H7 (cell line): ENCODE measurements around the gene DTD2. TPM values are rescaled to one million over a fixed set of nuclear protein-coding genes. Genes with fewer than 3 reads are reported as not detected.
A peak's percentile ranks its signal among the peaks of the same experiment; 100 is the strongest.

ENCODE experiments used
- DNase-seq: peaks from one replicate; pipeline ENCODE4 v3.0.0; 2012
- H3K27me3 ChIP-seq: 2 replicates; pipeline ENCODE4 v1.6.0; 2011; ENCODE audit warnings: mild to moderate bottlenecking, low read length; ENCODE audit not compliant: control insufficient read depth, insufficient read depth
- H3K36me3 ChIP-seq: replicated peaks from 2 replicates; pipeline ENCODE4 v1.5.1; 2011; ENCODE audit warnings: low read length; ENCODE audit not compliant: control insufficient read depth, insufficient read depth
- H3K4me3 ChIP-seq: 2 replicates; pipeline ENCODE4 v1.5.1; 2011; ENCODE audit warnings: low read depth, mild to moderate bottlenecking, control low read depth, low read length, moderate library complexity; ENCODE audit not compliant: insufficient read depth
- total RNA-seq: library from RNA; depleted of rRNA; stranded (reverse); fragments of >200 nt; shearing (Covaris generic); gene quantifications from 2 replicates; pipeline ENCODE4 v1.2.3, GENCODE V29; 2014

DTD2 gene
- total RNA-seq, 1 experiment from 2014 or later: 26.8 TPM

DNA sequence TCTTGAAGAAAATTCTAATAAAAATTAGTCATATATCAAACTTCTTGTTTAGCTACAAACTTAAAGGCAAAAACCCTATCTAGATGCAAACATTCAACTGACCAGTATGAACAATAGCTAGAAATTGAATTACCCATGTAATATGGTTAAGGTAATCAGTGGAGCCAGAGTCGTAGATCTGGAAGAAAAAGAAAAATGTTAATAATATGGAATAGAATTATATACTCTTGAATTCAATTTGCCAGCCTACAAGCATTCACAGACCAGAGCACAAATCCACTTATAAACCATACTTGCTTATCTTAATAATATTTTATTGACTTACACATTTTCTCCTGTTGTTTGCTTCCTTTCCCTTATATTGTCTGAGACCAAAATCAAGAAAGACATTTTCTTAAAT is 29.3 kb downstream of the DTD2 start:
- H3K4me3 ChIP-seq: no peak overlapping the region
- no peaks in the 10 kb centered on the region for H3K27me3 ChIP-seq
- no peak for DNase-seq
- no peaks in the 10 kb centered on the region for H3K36me3 ChIP-seq

DNA sequence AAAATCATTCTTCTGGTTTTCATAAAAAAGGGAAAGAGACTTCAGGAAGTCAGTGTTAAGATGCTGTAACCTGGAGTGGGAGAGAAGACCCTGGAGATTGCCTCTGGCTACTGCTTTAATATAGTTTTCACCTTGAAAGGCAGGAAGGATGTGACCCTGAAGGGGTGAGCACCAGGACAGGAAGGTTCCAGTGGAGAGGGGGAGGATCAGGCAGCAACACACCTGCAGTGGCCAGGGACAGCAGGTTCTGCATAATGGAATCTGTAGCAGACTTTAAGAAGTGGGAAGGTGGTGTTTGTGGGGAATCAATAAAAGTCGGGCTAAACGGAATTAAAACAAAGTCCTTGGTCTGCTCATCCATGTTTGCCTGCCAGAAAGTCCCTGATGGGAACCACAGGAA is 30.6 kb downstream of the DTD2 start:
- Histone ChIP-seq H3K36me3 (no peaks in the 10 kb centered on the region), H3K4me3 (no peak overlapping the region), H3K27me3 (no peaks in the 10 kb centered on the region)
- DNase-seq: peak; percentile 22

GRCh38 chr14:31425905-31426304 is 31.4 kb downstream of the DTD2 start:
- H3K36me3 ChIP-seq: no peaks in the 10 kb centered on the region
- no peaks in the 10 kb centered on the region for H3K27me3 ChIP-seq
- H3K4me3 ChIP-seq: no peak overlapping the region
- DNase-seq: no peak

- Histone ChIP-seq H3K4me3 (no peak overlapping the region), H3K27me3 (no peaks in the 10 kb centered on the region), H3K36me3 (no peaks in the 10 kb centered on the region)
- DNase-seq: no peak
Measured at GRCh38 chr14:31421200-31421599, 36.1 kb downstream of the DTD2 start.

DNA sequence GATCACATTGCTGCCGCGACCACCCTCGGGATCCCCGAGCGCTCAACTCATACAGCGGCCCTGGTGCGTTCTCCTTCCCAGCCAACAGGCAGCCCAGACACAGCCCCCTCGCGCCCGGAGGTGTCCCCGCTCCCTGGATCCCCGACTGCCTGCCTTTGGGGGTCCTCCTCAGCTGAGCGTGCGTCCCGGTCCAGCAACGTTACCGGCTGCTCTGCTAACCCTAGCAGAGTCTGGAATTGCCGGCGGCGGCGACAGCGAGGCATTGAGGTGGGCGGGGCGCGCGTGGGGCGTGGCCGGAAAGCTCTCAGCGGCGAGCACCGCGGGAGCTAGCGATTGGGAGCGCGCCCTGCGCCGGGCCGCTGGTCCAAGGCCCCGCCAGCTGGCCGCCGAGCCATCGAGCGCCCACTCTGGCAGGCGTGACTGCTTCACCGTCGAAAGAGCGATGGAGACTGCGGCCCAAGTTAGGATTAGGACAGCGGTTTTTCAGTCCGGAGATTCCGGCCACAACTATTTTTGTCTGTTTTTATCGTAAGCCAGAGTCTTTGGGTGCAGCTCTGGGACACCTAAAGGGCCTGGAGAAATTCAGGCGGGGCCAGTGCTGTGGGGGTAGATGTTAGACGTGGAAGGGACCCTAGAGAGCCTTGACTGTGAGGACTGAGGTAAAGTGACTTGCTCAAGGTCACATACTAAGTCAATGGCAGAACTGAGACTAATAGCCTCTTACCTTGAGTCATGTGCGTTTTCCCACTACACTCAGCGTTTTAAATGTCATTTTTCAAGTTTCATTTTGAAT is 36.8 kb downstream of the DTD2 start, which contains the start of gene HEATR5A:
HEATR5A (minus strand) TSS at position 232 of the 793 bp plus-strand sequence. CDS start 17,575 bp downstream, outside the sequence.
- peak within 1 kb of the TSS; percentile 94 for H3K4me3 ChIP-seq
- H3K27me3 ChIP-seq: no peaks in the 10 kb centered on the region
- no peaks in the 10 kb centered on the region for H3K36me3 ChIP-seq
- DNase-seq: peak; percentile 93

DNA sequence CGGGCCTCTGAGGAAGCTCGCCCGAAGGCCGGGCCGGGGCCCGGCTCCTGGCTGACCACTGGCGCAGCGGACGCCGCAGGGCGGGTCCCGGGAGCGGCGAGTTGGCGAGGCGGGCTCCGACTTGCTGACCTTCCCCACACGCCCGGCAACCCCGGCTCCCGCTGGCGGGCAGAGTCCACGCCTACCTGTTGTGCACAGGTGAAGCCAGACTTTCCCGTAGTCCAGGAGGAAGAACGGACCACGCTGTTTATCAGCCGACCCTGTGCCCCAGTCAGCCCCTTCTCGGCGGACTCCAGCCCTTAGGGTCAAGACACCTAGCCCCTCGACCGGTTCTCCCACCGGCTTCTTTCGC is 37.4 kb downstream of the DTD2 start:
- H3K36me3 ChIP-seq: no peaks in the 10 kb centered on the region
- DNase-seq: peak; percentile 84
- H3K27me3 ChIP-seq: no peaks in the 10 kb centered on the region
- H3K4me3 ChIP-seq: peak overlapping the region; percentile 94

DNA sequence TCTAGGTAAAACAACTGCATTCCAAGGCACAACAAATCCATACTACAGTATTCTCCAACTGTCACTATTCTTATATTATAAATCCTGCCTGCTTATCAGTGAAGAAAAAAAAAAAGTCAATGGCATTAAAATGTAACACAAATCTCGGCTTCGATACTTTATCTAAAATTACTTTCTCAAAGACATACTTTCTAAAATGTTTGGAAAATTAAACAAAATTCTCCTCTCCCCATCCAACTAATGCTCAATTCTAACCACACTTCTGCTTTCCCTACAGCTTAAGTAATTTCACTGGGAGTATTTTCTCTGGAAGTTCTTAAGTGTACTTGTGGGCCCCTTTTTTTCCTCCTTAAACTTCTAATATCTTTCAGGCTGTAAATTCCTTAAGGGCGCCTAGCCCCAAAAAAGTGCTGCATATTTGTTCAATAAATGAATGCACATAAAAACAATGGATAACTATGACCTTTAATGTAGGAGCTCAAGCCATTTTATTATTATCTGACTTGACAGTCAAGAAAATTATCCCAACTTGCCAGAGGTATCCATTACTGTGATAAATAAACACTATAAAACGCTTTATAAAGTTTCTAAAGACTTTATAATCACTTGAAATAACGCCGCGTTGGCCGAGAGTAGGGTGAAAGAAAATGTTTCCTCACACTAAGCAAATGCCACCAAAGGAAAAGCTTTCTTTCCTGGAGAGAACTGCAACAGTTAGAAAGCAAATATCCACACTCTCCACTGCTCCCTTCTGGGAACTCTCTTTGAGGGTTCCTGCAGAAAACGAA is 37.9 kb downstream of the DTD2 start:
- DNase-seq: no peak
- Histone ChIP-seq H3K27me3 (no peaks in the 10 kb centered on the region), H3K36me3 (no peaks in the 10 kb centered on the region), H3K4me3 (peak overlapping the region; percentile 94)

GRCh38 chr14:31418440-31418839 is 38.9 kb downstream of the DTD2 start:
- H3K4me3 ChIP-seq: no peak overlapping the region
- DNase-seq: no peak
- H3K36me3 ChIP-seq: no peaks in the 10 kb centered on the region
- no peaks in the 10 kb centered on the region for H3K27me3 ChIP-seq

DNA sequence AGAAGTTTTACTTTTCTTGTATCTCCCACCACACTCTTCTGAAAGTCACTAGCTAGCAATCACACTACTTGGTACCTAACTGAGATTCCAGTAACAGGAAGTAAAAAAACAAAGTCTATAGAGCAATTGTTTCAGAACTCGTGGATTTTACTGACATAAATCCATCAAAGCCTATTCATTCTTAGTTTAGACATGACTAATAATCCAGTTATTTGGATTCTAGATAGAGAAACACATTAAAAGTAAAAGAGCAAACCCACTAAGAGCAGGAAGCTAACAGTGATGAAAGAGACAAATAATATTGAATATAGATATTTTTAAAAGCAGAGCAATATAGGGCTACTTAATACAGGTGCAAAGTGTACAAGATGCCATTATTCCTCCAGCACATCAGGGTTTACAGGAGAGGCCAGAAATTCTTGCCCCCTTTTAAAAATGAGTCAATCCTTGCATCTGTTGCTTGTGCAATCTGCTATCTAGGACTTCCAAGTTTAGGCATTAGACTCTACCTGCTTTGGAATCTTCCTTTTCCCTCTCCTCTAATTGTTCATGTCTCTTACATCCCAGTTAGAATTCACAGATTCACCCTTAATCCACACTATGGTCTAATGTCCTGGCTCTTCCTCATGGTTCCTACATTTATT is 43.0 kb downstream of the DTD2 start:
- Histone ChIP-seq H3K4me3 (no peak overlapping the region), H3K27me3 (no peaks in the 10 kb centered on the region), H3K36me3 (no peaks in the 10 kb centered on the region)
- DNase-seq: no peak

DNA sequence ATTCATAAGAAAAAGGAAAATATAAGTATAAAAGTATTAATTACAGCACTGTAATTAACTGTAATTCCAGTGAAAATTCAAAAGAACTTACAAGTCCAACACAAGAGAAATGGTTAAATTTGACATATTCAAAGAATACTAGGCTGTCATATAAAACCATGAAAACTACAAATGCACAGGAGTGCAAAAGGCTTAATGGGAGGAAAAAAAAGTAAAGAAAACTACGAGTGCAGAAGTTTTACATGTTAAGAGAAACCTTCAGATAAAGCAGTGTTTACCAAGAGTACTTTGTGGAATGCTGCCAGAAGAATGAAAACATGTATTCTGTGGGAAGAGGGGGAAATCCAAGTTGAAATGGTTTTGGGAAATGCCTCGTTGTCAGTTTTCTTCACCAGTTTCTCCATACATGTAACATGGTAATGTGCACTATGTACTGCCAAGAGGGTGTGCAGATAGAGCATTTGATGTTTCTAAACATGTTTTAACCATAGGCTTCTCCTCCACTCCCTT is 46.0 kb downstream of the DTD2 start:
- H3K27me3 ChIP-seq: no peaks in the 10 kb centered on the region
- no peak overlapping the region for H3K4me3 ChIP-seq
- H3K36me3 ChIP-seq: no peaks in the 10 kb centered on the region
- no peak for DNase-seq

GRCh38 chr14:31410048-31410650 is 47.2 kb downstream of the DTD2 start:
- DNase-seq: no peak
- no peak overlapping the region for H3K4me3 ChIP-seq
- no peaks in the 10 kb centered on the region for H3K27me3 ChIP-seq
- H3K36me3 ChIP-seq: no peaks in the 10 kb centered on the region

DNA sequence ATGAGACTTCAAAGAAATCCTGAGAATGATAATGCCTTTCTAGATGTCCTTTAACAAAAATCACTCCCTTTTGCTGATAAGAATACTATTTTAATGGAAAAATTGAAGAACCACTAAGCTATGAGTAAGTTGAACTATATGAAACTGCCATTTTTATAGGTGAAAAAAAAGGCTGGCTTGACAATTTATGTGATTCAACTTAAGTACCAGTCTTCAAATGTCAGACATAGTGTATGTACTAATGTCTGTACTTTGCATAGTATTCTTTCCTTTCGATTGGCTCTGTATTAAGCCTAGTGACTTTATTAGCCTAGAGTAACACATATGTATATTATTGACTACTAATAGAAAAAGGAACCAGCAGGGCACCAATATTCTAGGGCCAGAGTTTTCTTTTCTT is 48.9 kb downstream of the DTD2 start:
- no peaks in the 10 kb centered on the region for H3K36me3 ChIP-seq
- H3K27me3 ChIP-seq: no peaks in the 10 kb centered on the region
- H3K4me3 ChIP-seq: no peak overlapping the region
- no peak for DNase-seq

GRCh38 chr14:31405599-31406232 is 51.6 kb downstream of the DTD2 start:
- Histone ChIP-seq H3K36me3 (no peaks in the 10 kb centered on the region), H3K4me3 (no peak overlapping the region), H3K27me3 (no peaks in the 10 kb centered on the region)
- no peak for DNase-seq

DNA sequence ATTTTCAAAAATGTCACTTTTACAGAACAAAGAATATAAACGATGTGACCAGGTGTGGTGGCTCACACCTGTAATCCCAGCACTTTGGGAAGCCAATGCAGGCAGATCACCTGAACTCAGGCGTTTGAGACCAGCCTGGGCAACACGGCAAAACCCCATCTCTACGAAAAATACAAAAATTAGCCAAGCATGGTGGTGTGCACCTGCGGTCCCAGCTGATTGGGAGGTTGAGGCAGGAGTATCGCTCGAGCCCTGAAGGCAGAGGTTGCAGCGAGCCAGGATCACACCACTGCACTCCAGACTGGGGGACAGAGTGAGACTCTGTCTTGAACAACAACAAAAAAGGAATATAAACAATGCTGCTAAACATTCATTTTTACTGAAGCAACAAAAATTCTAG is 52.2 kb downstream of the DTD2 start:
- H3K36me3 ChIP-seq: no peaks in the 10 kb centered on the region
- no peak overlapping the region for H3K4me3 ChIP-seq
- DNase-seq: no peak
- H3K27me3 ChIP-seq: no peaks in the 10 kb centered on the region
